ENCODE measurements around the gene SUSD4.

- TF ChIP-seq POLR2A (IDR thresholded peaks at IDR 0.05; ENCODE audit: low read length) (no peak), GATA1 (IDR thresholded peaks at IDR 0.05; ENCODE audit: low read depth, low read length) (no peak)
Observed at GRCh38 chr1:223248001-223248769, 115.8 kb downstream of the SUSD4 start.

All from erythroblast (primary cell).